K562 (cell line): ENCODE results near the gene ARHGEF17. TPM values are rescaled to one million over a fixed set of nuclear protein-coding genes. Genes with fewer than 3 reads are reported as not detected.
A peak's percentile ranks its signal among the peaks of the same experiment; 100 is the strongest.

Source experiments
- ATAC-seq: fragments of 200-7000 bp; cut with Tn5 transposase; 3 replicates; pipeline ENCODE4 v1.9.1; 2020; ENCODE audit warnings: moderate library complexity
- BruUV-seq: library from RNA; stranded (reverse); fragments of 400-500 nt; replicated peaks from 2 replicates; lab custom pipeline; 2021; lab: Mats Ljungman, UMichigan
- CTCF ChIA-PET: fragments of 300-600 bp; formaldehyde crosslinking; extraction: SDS; loops from one replicate; lab custom pipeline; 2021; ENCODE audit warnings: low intra/inter-chr PET ratio; lab: Yijun Ruan, JAX
- POLR2A ChIA-PET: fragments of 300-600, 350-650 bp; sonication (Branson Sonifier 250); formaldehyde crosslinking; extraction: SDS; loops from one replicate; lab custom pipeline; 2021; ENCODE audit warnings: antibody characterized with exemption, inconsistent platforms; lab: Yijun Ruan, JAX
- DNase-seq, 4 experiments: peaks; one replicate each; pipeline versions ENCODE4 v3.0.0 to v3.0.0-alpha.2; 2011 to 2018; ENCODE audit warnings: low spot score in 3 of 4, mixed read lengths in 3 of 4; ENCODE audit errors: extremely low read depth in 1 of 4
- FAIRE-seq: peaks from 2 replicates; lab custom pipeline; 2011; peaks lifted over from hg19 to GRCh38; lab: Jason Lieb, UNC
- H2AFZ ChIP-seq: 2 replicates; pipeline ENCODE4 v1.6.0; 2011; ENCODE audit warnings: low read depth, low read length, control low read depth, inconsistent platforms
- H3K27ac ChIP-seq: fragments of 200-600 bp; 3 replicates; pipeline ENCODE4 v1.8.0; 2011; ENCODE audit warnings: low read depth, mild to moderate bottlenecking, control low read depth, inconsistent platforms, low read length, moderate library complexity, mixed read lengths; ENCODE audit errors: extremely low read depth
- H3K27me3 ChIP-seq, 2 experiments: fragments of 300-600 bp in 1 of 2; 2 replicates in 1 of 2; 3 replicates in 1 of 2; pipeline versions ENCODE4 v1.6.0 to v1.8.0; 2011; ENCODE audit warnings: inconsistent platforms in 2 of 2, low read length in 2 of 2, mild to moderate bottlenecking in 1 of 2, mixed read lengths in 1 of 2, moderate library complexity in 1 of 2; ENCODE audit not compliant: control insufficient read depth in 2 of 2, insufficient read depth in 2 of 2
- H3K36me3 ChIP-seq: fragments of 300-600 bp; 3 replicates; pipeline ENCODE4 v1.8.0; 2011; ENCODE audit warnings: mild to moderate bottlenecking, low read length, inconsistent platforms; ENCODE audit not compliant: control insufficient read depth, insufficient read depth
- H3K4me1 ChIP-seq, 2 experiments: fragments of 200-600 bp in 1 of 2; replicated peaks in 1 of 2; 2 replicates in 1 of 2; 3 replicates in 1 of 2; pipeline versions ENCODE4 v1.5.1 to v1.8.0; 2011; ENCODE audit warnings: inconsistent platforms in 2 of 2, low read length in 2 of 2, mild to moderate bottlenecking in 1 of 2, mixed read lengths in 1 of 2, moderate library complexity in 1 of 2; ENCODE audit not compliant: control insufficient read depth in 2 of 2, insufficient read depth in 2 of 2
- H3K4me2 ChIP-seq: 2 replicates; pipeline ENCODE4 v1.6.1; 2011; ENCODE audit warnings: low read length, control low read depth, inconsistent platforms, mixed read lengths; ENCODE audit not compliant: insufficient read depth
- H3K4me3 ChIP-seq: fragments of 200-600 bp; sonication (generic), shearing (Covaris generic); 2 replicates; pipeline ENCODE4 v1.5.1; 2016; ENCODE audit warnings: control low read depth, inconsistent platforms
- H3K79me2 ChIP-seq: fragments of 200-600 bp; 3 replicates; pipeline ENCODE4 v1.8.0; 2011; ENCODE audit warnings: low read length, inconsistent platforms; ENCODE audit not compliant: control insufficient read depth, insufficient read depth
- H3K9ac ChIP-seq, 2 experiments: 2 replicates each; pipeline versions ENCODE4 v1.6.0 to v1.6.1; 2011; ENCODE audit warnings: low read depth in 2 of 2, low read length in 2 of 2, control low read depth in 1 of 2, inconsistent platforms in 1 of 2, mild to moderate bottlenecking in 1 of 2, mixed read lengths in 1 of 2; ENCODE audit not compliant: insufficient read depth in 1 of 2
- H3K9me1 ChIP-seq: one replicate; pipeline ENCODE4 v1.6.0; 2011; ENCODE audit warnings: inconsistent platforms, mild to moderate bottlenecking, low read length, moderate library complexity; ENCODE audit not compliant: control insufficient read depth, insufficient read depth
- H3K9me3 ChIP-seq: replicated peaks from 2 replicates; pipeline ENCODE4 v1.5.1; 2011; ENCODE audit warnings: low read depth, low read length, inconsistent platforms; ENCODE audit not compliant: control insufficient read depth, insufficient read depth
- H4K20me1 ChIP-seq: replicated peaks from 2 replicates; pipeline ENCODE4 v1.6.1; 2011; ENCODE audit warnings: low read length, inconsistent platforms, mixed read lengths; ENCODE audit not compliant: control insufficient read depth, insufficient read depth
- CREBBP ChIP-seq: IDR thresholded peaks from one replicate; pipeline ENCODE4 v1.6.1; 2012; ENCODE audit warnings: low read depth, mild to moderate bottlenecking, control low read depth, inconsistent platforms, low read length
- EGR1 ChIP-seq: fragments of 450-650 bp; conservative IDR thresholded peaks from 2 replicates; pipeline ENCODE4 v1.6.1; 2017; ENCODE audit warnings: mild to moderate bottlenecking
- FOXA3 ChIP-seq, 2 experiments: fragments of 450-650 bp in 1 of 2; sonication (generic) in 1 of 2; formaldehyde crosslinking; IDR thresholded peaks in 1 of 2; conservative IDR thresholded peaks in 1 of 2; 2 replicates each; pipeline versions ENCODE4 v1.4.0 to v1.8.0; 2020 to 2022; ENCODE audit warnings: mild to moderate bottlenecking in 2 of 2, missing genetic modification reagents in 1 of 2
- FOXJ2 ChIP-seq: fragments of 200-800 bp; sonication (Bioruptor generic); IDR thresholded peaks from 2 replicates; pipeline ENCODE4 v1.6.1; 2016; ENCODE audit warnings: missing genetic modification characterization, missing compliant biosample characterization
- GATAD2B ChIP-seq: fragments of 450-650 bp; IDR thresholded peaks from 2 replicates; pipeline ENCODE4 v1.6.1; 2017; ENCODE audit warnings: mild to moderate bottlenecking, borderline replicate concordance
- HNRNPK ChIP-seq: fragments of 200-400 bp; formaldehyde crosslinking; IDR thresholded peaks from one replicate; pipeline ENCODE4 v1.6.1; 2018; ENCODE audit warnings: mild to moderate bottlenecking, low read depth, low read length; ENCODE audit not compliant: poor library complexity, severe bottlenecking
- MCM2 ChIP-seq: fragments of 450-650 bp; IDR thresholded peaks from 2 replicates; pipeline ENCODE4 v1.6.1; 2017; ENCODE audit warnings: low read depth, mild to moderate bottlenecking
- RAD21 ChIP-seq, 2 experiments: fragments of 250-450 bp in 1 of 2; fragments of 450-650 bp in 1 of 2; sonication (Bioruptor Pico) in 1 of 2; formaldehyde crosslinking in 1 of 2; IDR thresholded peaks in 1 of 2; conservative IDR thresholded peaks in 1 of 2; 2 replicates each; pipeline versions ENCODE4 v1.4.0 to v1.8.0; 2020 to 2022; ENCODE audit warnings: mild to moderate bottlenecking in 2 of 2, moderate library complexity in 1 of 2
- SAP30 ChIP-seq: fragments of 200-600 bp; sonication (generic); IDR thresholded peaks from 2 replicates; pipeline ENCODE4 v1.6.1; 2012; ENCODE audit warnings: borderline replicate concordance, low read depth, mild to moderate bottlenecking, moderate library complexity, low read length, control low read depth, inconsistent platforms; ENCODE audit not compliant: insufficient read depth, poor library complexity, severe bottlenecking
- SMAD2 ChIP-seq: fragments of 150-350 bp; IDR thresholded peaks from 2 replicates; pipeline ENCODE4 v1.6.1; 2014; ENCODE audit warnings: low read depth, mild to moderate bottlenecking, low read length
- SMC3 ChIP-seq: conservative IDR thresholded peaks from 2 replicates; pipeline ENCODE4 v1.6.1; 2011; ENCODE audit warnings: low read depth, low read length, improper control_type of control experiment; ENCODE audit not compliant: insufficient read depth
- XRCC5 ChIP-seq: fragments of 200-400 bp; formaldehyde crosslinking; IDR thresholded peaks from 2 replicates; pipeline ENCODE4 v1.6.1; 2017; ENCODE audit warnings: low read depth, mild to moderate bottlenecking, low read length
- ZNF217 ChIP-seq: sonication (generic); formaldehyde crosslinking; IDR thresholded peaks from 2 replicates; pipeline ENCODE4 v1.8.0; 2022; ENCODE audit warnings: mild to moderate bottlenecking, missing genetic modification reagents
- WGBS: fragments of 100-300 bp; shearing (Covaris generic); methylation state at CpG from one replicate; pipeline ENCODE4 v1.1.6; 2016; ENCODE audit warnings: low coverage, mixed read lengths; ENCODE audit not compliant: insufficient coverage; ENCODE audit errors: missing lambda C conversion rate; 5-methylcytosine and 5-hydroxymethylcytosine counted together
- in situ Hi-C: fragments of 300-500 bp; cut with MboI; formaldehyde crosslinking; loops from 4 replicates; pipeline ENCODE4 v1.15.0; 2018; ENCODE audit warnings: inconsistent platforms, mixed read lengths
- intact Hi-C: fragments of 100-400 bp; cut with micrococcal nuclease; formaldehyde crosslinking; loops from 2 replicates; pipeline ENCODE4 v1.14.2; 2022
- polyA plus RNA-seq, 8 experiments: library from polyadenylated mRNA; depleted of rRNA in 4 of 8; stranded (reverse) in 5 of 8; unstranded in 3 of 8; fragments of >200 nt; fragmentation: Nextera tagmentation in 2 of 8; fragmentation: Illumina TruSeq in 1 of 8; extraction: Ambion mirVana in 2 of 8; extraction: Trizol in 1 of 8; gene quantifications; 2 replicates each; pipeline versions ENCODE4 v1.2.1 to v1.2.3, GENCODE V29; 2011 to 2014; ENCODE audit warnings: inconsistent platforms in 1 of 8, missing spikeins in 1 of 8
- total RNA-seq, 7 experiments: library from RNA; depleted of rRNA in 6 of 7; stranded (reverse); fragments of >200 nt in 6 of 7; fragmentation: Illumina TruSeq in 2 of 7; extraction: Trizol in 2 of 7; gene quantifications; 2 replicates each; pipeline versions ENCODE4 v1.2.1 to v1.2.3, GENCODE V29; 2011 to 2021; ENCODE audit warnings: low replicate concordance in 1 of 7
- TF ChIP-seq, protein P1 (sequence below): fragments of 450-650 bp; IDR thresholded peaks from 2 replicates; pipeline ENCODE4 v1.6.1; 2018; ENCODE audit warnings: mild to moderate bottlenecking, low read depth; ENCODE audit not compliant: partially characterized antibody
- TF ChIP-seq, protein P2 (sequence below), 2 experiments: fragments of 450-650 bp; IDR thresholded peaks; 2 replicates each; pipeline ENCODE4 v1.6.1; 2018; ENCODE audit warnings: mild to moderate bottlenecking in 2 of 2, low read depth in 1 of 2; ENCODE audit not compliant: partially characterized antibody in 2 of 2

ARHGEF17 gene
- total and polyA plus RNA-seq, 9 of the 15 experiments (the other 6 are each of a cell fraction or from before 2014, with no cell fraction given) = 0.04 to 0.68 (median 0.10) TPM; not detected in 2

DNA sequence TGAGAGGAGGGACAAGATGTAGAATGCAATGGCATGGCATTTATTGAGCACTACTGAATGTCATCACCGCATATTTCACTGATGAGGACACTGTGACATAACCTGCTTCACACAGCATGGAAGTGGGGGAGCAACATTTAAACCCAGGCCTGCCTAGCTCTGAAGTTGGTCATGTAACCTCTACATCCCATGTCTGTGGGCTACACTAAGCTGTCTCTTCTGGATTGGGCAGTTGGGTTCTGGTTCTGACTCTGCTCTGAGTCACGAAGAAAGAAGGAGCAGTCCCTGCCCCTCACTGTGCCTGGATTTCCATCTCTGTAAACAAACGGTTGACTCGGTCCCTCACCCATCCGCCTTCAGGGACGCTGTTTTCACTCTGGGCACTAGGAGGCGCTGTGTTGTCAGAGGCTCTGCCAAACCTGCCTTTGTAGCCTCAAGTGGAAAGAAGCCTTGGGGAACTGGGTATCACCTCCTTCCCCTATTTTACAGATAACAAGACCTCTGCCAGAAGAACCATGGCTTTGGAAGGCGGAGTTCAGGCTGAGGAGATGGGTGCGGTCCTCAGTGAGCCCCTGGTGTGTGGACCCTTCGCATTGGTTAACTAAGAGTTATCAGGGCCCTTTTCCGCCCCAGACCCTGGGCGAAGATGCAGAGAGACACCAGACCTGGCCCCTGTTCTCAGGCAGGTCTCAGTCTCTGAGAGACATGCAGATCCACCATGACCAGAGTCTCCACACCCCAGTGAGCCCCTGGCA lies 12.7 kb upstream of the ARHGEF17 start:
- intact Hi-C loops (loop anchor here (2.0 kb wide), 1 partner anchor 39 kb away; no protein-coding TSS in a partner anchor), in situ Hi-C loops (no loop called here)
- H3K36me3 ChIP-seq = no peaks in the 10 kb centered on the region
- FAIRE-seq (peak; percentile 98), DNase-seq (peak; percentile 71 to 80 (median 80)), ATAC-seq (peak; percentile 86)
- H3K9me1 ChIP-seq = no peaks in the 10 kb centered on the region
- no peaks in the 10 kb centered on the region for H3K79me2 ChIP-seq
- no peak overlapping the region for H3K27ac ChIP-seq
- H4K20me1 ChIP-seq = peaks cover 9% of the 10 kb centered on the region
- H3K9ac ChIP-seq = no peak overlapping the region
- peaks cover 0 to 10% of the 10 kb centered on the region in 2 experiments; a peak in 2 of 5 replicates for H3K4me1 ChIP-seq
- H3K9me3 ChIP-seq = no peaks in the 10 kb centered on the region
- H3K4me3 ChIP-seq = no peak overlapping the region
- ChIA-PET CTCF (interaction anchor here (0.6 to 2.3 kb wide), 4 partner anchors 40 to 356 kb away, joined by 3 to 30 read pairs (median 6); no protein-coding TSS in a partner anchor), POLR2A (no interaction called here)
- H3K4me2 ChIP-seq = no peak overlapping the region
- H2AFZ ChIP-seq = no peak overlapping the region
- WGBS = 23% methylated on average over 12 of the region's 12 CpGs
- peaks cover 24 to 33% of the 10 kb centered on the region in 2 experiments for H3K27me3 ChIP-seq
- BruUV-seq = no TSS peak
- no peak for TF ChIP-seq EGR1
- no peak for TF ChIP-seq FOXJ2
- TF ChIP-seq XRCC5 = peak; percentile 83
- peak; percentile 51 to 75 for TF ChIP-seq RAD21 (CRISPR knock-in tag; conservative IDR thresholded peaks at IDR 0.05 in 1 of 2, IDR thresholded peaks at IDR 0.05 in 1 of 2)
- no peak for TF ChIP-seq MCM2
- no peak for TF ChIP-seq GATAD2B
- TF ChIP-seq, protein P1, sequence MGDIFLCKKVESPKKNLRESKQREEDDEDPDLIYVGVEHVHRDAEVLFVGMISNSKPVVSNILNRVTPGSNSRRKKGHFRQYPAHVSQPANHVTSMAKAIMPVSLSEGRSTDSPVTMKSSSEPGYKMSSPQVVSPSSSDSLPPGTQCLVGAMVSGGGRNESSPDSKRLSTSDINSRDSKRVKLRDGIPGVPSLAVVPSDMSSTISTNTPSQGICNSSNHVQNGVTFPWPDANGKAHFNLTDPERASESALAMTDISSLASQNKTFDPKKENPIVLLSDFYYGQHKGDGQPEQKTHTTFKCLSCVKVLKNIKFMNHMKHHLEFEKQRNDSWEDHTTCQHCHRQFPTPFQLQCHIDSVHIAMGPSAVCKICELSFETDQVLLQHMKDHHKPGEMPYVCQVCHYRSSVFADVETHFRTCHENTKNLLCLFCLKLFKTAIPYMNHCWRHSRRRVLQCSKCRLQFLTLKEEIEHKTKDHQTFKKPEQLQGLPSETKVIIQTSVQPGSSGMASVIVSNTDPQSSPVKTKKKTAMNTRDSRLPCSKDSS = no peak
- TF ChIP-seq CREBBP = no peak
- TF ChIP-seq HNRNPK = no peak
- TF ChIP-seq SMAD2 = no peak
- TF ChIP-seq SAP30 = no peak
- TF ChIP-seq, protein P2, sequence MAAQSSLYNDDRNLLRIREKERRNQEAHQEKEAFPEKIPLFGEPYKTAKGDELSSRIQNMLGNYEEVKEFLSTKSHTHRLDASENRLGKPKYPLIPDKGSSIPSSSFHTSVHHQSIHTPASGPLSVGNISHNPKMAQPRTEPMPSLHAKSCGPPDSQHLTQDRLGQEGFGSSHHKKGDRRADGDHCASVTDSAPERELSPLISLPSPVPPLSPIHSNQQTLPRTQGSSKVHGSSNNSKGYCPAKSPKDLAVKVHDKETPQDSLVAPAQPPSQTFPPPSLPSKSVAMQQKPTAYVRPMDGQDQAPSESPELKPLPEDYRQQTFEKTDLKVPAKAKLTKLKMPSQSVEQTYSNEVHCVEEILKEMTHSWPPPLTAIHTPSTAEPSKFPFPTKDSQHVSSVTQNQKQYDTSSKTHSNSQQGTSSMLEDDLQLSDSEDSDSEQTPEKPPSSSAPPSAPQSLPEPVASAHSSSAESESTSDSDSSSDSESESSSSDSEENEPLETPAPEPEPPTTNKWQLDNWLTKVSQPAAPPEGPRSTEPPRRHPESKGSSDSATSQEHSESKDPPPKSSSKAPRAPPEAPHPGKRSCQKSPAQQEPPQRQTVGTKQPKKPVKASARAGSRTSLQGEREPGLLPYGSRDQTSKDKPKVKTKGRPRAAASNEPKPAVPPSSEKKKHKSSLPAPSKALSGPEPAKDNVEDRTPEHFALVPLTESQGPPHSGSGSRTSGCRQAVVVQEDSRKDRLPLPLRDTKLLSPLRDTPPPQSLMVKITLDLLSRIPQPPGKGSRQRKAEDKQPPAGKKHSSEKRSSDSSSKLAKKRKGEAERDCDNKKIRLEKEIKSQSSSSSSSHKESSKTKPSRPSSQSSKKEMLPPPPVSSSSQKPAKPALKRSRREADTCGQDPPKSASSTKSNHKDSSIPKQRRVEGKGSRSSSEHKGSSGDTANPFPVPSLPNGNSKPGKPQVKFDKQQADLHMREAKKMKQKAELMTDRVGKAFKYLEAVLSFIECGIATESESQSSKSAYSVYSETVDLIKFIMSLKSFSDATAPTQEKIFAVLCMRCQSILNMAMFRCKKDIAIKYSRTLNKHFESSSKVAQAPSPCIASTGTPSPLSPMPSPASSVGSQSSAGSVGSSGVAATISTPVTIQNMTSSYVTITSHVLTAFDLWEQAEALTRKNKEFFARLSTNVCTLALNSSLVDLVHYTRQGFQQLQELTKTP (IDR thresholded peaks at IDR 0.05; ENCODE audit: low read depth in 1 of 2, partially characterized antibody in 2 of 2) = no peak
- no peak for TF ChIP-seq ZNF217 (CRISPR knock-in tag)
- peak; percentile 67 for TF ChIP-seq SMC3
- TF ChIP-seq FOXA3 (CRISPR knock-in tag; conservative IDR thresholded peaks at IDR 0.05 in 1 of 2, IDR thresholded peaks at IDR 0.05 in 1 of 2) = peak in 1 of 2 experiments; percentile 78; a peak in 2 of 4 replicates
